T follicular helper cell (primary cell): Measurements from ENCODE around the gene NADK.

Experiments
- DNase-seq: peaks from one replicate; pipeline ENCODE4 v3.0.0-alpha.2; 2020; ENCODE audit warnings: low read depth
- total RNA-seq, 2 experiments: gene quantifications; one replicate each; lab custom pipeline; 2026; lab: John Stamatoyannopoulos, UW

The NADK gene
- 53.5 to 72.2 reads per million in 2 experiments for total RNA-seq

- DNase-seq: peak; percentile 60
Observed at GRCh38 chr1:1777950-1778662, at the start of gene NADK. TSS of gene NADK (minus strand) at chr1:1778470. CDS start at chr1:1765406, 13,064 bp downstream.

DNA sequence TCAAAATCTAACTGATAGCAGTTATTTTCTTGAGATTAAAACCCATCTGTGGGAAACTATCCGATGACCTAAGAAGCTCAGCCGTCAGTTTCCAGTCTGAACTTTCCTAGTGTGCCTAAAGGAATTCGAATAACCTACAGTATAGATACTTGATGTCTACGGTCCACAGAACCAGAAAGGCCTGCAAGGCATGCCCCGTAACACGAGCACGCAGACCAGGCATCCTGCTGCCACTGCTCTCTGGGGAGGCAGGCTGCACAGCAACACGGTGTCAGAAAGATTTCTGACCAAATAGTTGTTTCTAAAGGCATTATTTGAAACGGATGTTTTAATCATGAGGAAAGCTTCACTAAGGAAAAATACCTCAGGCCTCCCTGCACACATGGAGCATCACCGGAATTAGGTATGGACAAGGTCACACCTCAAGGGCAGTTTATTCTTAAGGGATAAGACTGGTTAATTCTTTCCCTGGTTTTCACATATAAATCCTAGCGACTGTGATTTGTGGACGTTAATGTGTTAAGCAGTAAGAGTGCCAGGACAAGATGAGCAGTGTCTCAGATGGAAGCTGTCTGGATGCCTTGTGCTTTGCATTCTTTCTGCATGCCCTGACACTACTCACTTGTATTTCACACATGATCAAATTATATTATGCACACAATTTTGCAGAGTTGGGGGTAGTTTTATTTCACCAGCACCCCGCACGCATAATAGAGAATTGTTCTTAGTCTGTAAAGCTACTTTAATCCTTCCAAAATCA is 49.0 kb upstream of the NADK start:
- no peak for DNase-seq

DNA sequence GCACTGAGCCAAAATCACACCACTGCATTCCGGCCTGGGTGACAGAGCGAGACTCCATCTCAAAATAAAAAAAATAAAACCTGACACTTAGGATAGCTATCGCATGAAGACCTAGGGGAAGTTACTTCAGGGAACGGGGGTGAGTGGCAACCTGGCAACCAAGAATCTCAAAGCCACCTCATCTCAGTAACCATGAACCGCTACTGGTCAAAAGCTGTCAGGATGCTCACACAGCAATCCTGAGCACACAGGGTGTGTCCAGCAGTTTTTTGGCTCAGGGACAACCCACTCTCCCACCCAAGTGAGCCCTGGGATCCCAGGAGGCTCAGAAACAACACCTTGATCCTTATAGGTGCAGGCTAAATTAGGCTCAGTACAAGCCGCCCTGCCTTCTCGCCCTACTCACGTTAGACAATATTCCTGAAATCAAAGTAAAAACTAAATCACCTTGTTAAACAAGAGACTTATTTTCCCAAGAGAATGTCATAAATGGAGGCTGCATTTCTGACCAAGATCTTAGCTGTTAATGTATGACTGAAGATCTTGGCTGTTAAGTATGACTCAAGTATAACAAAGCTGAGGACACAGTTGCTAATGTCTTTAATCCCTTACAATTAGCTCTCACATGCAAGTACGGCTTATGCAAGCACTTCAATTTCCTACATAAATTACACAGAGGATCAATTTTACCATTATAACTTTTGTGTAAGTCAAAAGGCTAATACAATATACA is 48.3 kb upstream of the NADK start:
- no peak for DNase-seq

- no peak for DNase-seq
Observed at GRCh38 chr1:1825217-1825616, 46.9 kb upstream of the NADK start.

GRCh38 chr1:1819762-1820161 is 41.5 kb upstream of the NADK start:
- DNase-seq: no peak

- DNase-seq: no peak
Observed at GRCh38 chr1:1817221-1817620, 39.0 kb upstream of the NADK start.

DNA sequence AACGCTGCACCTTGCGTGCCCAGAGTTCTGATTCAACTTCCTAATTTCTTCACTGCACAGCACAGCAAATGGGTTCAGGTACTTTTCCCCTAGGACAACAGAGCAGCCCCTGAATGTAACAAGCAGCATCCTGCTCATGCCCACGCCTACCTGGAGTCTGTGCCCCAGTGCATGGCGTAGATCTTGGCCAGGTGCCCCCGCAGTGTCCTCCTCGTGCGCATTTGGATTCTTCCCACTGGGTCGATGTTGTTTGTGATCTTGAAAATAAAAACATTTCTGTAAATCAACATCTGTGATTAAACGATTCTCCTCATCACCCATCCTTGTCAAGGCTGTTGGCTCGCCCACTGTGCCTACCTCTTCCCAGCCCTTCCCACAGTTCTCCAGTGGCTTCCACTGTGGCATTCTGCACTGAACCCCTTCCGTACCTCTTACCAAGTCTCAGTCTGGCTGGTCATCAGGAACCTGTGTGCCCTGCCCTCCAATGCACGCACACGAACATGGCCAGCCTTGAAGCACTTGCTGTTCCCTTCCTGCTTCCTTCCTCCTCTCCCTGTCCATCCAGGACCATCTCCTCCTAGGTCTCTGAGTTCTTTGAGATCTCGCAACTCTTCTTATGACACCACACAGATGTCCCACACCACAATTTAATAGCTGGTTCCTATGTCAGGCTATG is 37.5 kb upstream of the NADK start:
- DNase-seq: no peak

DNA sequence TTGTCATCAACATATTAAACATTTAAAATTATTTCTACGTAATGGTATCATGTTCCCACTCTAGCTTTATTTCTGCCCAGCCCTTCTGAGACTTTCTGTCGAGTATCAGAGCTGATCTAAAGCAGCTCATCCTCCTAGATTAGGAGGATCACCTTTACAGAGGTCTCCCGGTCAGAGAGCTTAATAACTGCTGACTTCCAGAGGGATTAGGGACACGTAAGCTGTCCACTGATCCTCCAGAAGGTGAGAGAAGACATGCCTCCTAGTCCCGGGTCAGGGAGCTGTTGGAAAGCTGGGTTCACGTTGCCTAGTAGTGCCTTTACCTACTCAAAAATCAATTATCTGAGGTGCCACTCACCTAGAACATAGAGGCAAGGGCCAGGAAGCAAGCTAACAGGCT is 31.2 kb upstream of the NADK start:
- no peak for DNase-seq

GRCh38 chr1:1808206-1808605 is 29.9 kb upstream of the NADK start:
- no peak for DNase-seq

DNA sequence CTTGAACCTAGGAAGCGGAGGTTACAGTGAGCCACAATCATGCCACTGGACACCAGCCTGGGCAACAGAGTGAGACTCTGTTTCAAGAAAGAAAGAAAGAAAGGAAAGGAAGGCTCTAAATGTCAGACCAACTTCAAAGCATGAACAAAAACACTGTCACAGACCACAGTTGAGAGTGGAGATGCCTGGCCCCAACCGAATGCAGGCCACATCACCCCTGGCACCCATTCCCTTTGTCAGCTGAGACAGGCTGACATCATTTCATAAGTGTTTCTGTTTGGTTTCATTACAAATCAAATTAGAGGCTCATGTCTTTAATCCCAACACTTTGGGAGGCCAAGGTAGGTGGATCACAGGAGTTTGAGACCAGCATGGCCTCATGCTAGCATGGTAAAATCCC is 28.6 kb upstream of the NADK start:
- no peak for DNase-seq

DNA sequence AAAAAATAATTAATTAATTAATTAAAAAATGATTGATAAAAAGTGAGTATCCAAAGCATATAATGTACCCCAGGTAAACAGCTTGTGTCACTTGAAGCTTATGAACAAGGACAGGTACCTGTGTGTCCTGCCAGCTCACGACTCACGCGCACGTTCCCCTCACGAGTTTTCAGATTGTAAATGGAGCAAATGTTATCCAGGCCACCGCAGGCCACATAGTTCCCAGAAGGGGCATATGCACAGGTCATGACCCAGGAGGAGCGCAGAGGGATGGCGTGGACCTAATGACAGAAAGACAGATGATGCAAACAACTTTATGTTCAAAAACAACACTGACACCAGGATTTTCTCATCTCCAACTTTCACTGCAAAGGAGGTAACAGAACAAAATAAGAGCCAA is 26.0 kb upstream of the NADK start:
- no peak for DNase-seq

GRCh38 chr1:1802871-1803270 is 24.6 kb upstream of the NADK start:
- DNase-seq: no peak

GRCh38 chr1:1799716-1800115 is 21.4 kb upstream of the NADK start:
- no peak for DNase-seq

- DNase-seq: no peak
Observed at GRCh38 chr1:1797731-1798341, 19.6 kb upstream of the NADK start.

DNA sequence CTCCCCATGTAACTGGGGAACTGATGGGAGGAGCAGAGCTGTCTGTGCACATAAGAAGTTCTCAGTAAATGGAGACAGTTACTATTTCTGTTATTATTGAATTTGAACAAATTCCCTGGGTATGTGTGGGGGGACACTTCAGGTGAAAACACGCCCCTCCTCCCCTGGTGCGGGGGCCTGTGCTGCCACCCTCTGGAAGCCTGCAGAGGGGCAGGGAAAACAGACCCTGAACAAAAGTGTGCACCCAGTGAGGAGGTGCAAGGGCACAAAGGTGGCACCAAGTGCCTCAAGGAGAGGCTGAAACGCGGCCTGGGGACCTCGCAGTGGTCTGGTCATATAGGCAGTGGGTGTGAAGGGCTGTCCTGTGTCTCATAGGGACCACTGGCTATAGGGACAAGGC is 18.2 kb upstream of the NADK start:
- no peak for DNase-seq

DNA sequence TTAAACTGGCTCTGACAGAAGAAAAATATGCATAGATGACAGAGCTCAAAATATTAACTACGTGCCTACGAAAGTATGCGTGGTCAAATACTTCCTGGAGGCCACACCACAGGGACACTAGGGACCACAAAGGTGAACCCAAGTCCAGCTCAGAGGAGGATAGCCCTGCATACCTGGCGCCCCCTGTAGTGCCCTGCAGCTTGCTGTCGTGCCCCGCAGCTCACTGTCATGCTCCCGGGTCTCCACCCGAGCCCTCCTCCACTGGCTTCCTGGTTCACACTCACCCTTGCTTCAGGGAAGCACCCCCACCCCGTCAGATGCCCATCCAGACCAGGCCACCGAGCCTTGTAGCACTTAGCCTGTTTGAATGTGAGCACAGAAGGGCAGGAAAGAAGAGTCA is 16.7 kb upstream of the NADK start:
- no peak for DNase-seq

DNA sequence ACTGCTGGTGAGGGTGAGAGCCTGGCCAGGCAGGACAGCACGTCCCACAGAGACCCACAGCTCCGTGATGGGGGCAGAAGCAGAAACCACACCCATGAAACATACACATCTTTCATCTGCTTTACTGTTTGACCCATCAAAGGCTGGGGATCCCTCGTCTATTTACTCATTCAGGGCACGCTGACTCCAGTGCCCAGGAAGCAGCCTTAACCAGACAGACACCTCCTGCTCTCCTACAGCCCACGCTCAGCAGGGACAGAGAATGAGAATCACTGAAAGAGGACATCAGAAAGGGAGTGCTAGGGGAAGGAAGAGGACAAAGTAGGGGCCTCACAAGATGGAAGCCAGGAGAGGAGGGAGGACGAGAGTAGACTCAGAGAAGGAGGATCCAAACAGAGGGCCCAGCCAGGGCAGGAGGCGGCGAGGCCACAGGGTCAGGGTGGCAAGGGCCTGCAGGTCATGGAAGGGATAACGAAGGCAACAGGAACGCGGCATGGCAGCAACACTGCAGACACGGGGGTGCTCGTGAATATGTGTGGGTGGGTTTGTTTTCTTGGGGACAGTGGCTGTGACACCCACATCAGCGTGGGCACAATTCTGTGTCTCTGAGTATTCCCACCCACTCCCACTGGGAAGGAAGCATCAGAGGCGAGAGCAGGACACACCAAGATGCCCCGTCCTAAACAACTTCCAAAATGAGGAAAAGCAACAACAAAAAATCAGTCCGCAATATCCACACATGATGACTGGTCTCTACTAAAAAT is 15.4 kb upstream of the NADK start:
- no peak for DNase-seq

DNA sequence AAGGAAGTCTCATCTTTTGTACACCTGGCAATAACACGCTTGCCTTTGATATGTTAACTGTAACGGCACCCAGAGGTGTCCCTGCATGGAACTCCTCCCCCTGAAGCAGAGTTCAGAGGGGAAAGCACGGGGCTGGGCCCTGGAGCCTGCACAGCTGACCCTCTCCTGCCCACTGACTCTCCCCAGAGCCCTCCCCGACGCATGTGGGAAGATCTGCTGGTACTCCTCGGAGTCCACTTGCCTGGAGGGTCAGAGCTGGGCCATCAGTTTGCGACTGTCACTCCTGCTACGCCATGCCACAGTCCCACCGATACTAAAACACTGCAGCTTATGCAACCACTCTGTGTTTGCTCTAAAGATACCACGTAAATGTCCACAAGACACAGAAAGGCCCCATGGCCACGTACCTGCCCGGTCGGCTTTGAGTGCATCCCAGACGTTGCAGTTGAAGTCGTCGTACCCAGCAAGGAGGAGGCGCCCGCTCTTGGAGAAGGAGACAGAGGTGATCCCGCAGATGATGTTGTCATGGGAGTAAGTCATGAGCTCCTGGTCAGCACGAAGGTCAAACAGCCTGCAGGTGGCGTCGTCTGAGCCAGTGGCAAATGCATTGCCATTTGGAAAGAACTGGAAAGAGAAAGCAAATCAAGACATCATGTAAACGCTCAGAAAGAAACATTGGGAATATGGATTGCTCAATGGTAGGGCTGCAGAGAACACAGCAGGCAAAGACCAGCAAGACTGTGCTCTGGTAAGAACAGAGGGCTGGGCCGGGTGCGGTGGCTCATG is 10.6 kb upstream of the NADK start:
- DNase-seq: no peak

- DNase-seq: no peak
Observed at GRCh38 chr1:1788136-1788535, 9.9 kb upstream of the NADK start.
